Stomach (tissue), 4 donors: Measurements from ENCODE around the gene BUD13.

Experiments
- CTCF ChIP-seq, 7 experiments: fragments of 450-650 bp in 4 of 7; fragments of 200-600 bp in 3 of 7; sonication (generic) in 3 of 7; IDR thresholded peaks; one replicate each; pipeline ENCODE4 v1.5.1; 2016 to 2019; ENCODE audit warnings: antibody characterized with exemption in 7 of 7, control low read depth in 2 of 7, mild to moderate bottlenecking in 1 of 7
- POLR2A ChIP-seq, 4 donors: fragments of 450-650 bp; IDR thresholded peaks; one replicate each; pipeline ENCODE4 v1.6.1; 2016; ENCODE audit warnings: antibody characterized with exemption in 4 of 4, control low read depth in 2 of 4, mild to moderate bottlenecking in 1 of 4, moderate library complexity in 1 of 4
- POLR2AphosphoS5 ChIP-seq, 3 donors: sonication (generic); formaldehyde crosslinking; IDR thresholded peaks; one replicate each; pipeline ENCODE4 v1.6.1; 2016; ENCODE audit warnings: antibody characterized with exemption in 3 of 3

- no peak for TF ChIP-seq POLR2AphosphoS5 (IDR thresholded peaks at IDR 0.05)
- TF ChIP-seq CTCF (IDR thresholded peaks at IDR 0.05): no peak
- no peak for TF ChIP-seq POLR2A (IDR thresholded peaks at IDR 0.05)
Observed at GRCh38 chr11:116786966-116787365, 14.2 kb upstream of the BUD13 start.
